GF-D8 (cell line): ENCODE data around the gene BARHL1.

ENCODE experiments used
- DNase-seq: peaks from one replicate; lab custom pipeline; 2025; lab: John Stamatoyannopoulos, UW

Gene BARHL1

GRCh38 chr9:132582276-132582785 is at the start of gene BARHL1:
BARHL1 (plus strand) TSS chr9:132582606; CDS start chr9:132582798, 192 bp downstream.
- DNase-seq: no peak

- DNase-seq: no peak
Observed at GRCh38 chr9:132534832-132535231, 47.6 kb upstream of the BARHL1 start.

GRCh38 chr9:132536124-132536523 is 46.3 kb upstream of the BARHL1 start:
- DNase-seq: no peak

- DNase-seq: no peak
Observed at GRCh38 chr9:132537352-132537751, 45.1 kb upstream of the BARHL1 start.

GRCh38 chr9:132538071-132538470 is 44.3 kb upstream of the BARHL1 start:
- no peak for DNase-seq

- DNase-seq: no peak
Observed at GRCh38 chr9:132539096-132539495, 43.3 kb upstream of the BARHL1 start.

GRCh38 chr9:132541051-132541450 is 41.4 kb upstream of the BARHL1 start:
- DNase-seq: no peak

GRCh38 chr9:132541870-132542830 is 40.3 kb upstream of the BARHL1 start:
- DNase-seq: no peak

- DNase-seq: no peak
Observed at GRCh38 chr9:132543251-132543650, 39.2 kb upstream of the BARHL1 start.

GRCh38 chr9:132543960-132544359 is 38.4 kb upstream of the BARHL1 start:
- no peak for DNase-seq

- DNase-seq: no peak
Observed at GRCh38 chr9:132545578-132545977, 36.8 kb upstream of the BARHL1 start.

- DNase-seq: no peak
Observed at GRCh38 chr9:132546148-132547051, 36.0 kb upstream of the BARHL1 start.

GRCh38 chr9:132547052-132547431 is 35.4 kb upstream of the BARHL1 start:
- no peak for DNase-seq

GRCh38 chr9:132547436-132547835 is 35.0 kb upstream of the BARHL1 start:
- no peak for DNase-seq

GRCh38 chr9:132547976-132548730 is 34.3 kb upstream of the BARHL1 start:
- no peak for DNase-seq

- no peak for DNase-seq
Observed at GRCh38 chr9:132548751-132549640, 33.4 kb upstream of the BARHL1 start.

- DNase-seq: no peak
Observed at GRCh38 chr9:132551556-132551955, 30.9 kb upstream of the BARHL1 start.

- DNase-seq: no peak
Observed at GRCh38 chr9:132552041-132552440, 30.4 kb upstream of the BARHL1 start.

- no peak for DNase-seq
Observed at GRCh38 chr9:132554755-132555154, 27.7 kb upstream of the BARHL1 start.

- DNase-seq: no peak
Observed at GRCh38 chr9:132555528-132555927, 26.9 kb upstream of the BARHL1 start.

GRCh38 chr9:132556235-132556634 is 26.2 kb upstream of the BARHL1 start:
- DNase-seq: no peak
